DOHH2 (cell line): ENCODE data around the gene DLAT.
"Not testable (repeated sequence)": the region's sequence is repeated elsewhere in the genome, so short reads cannot be mapped to it uniquely, and the experiment has no call there.

Source experiments
- EZH2phosphoT487 ChIP-seq: fragments of 200-600 bp; sonication (generic); IDR thresholded peaks from 2 replicates; pipeline ENCODE4 v1.6.1; 2017; ENCODE audit warnings: borderline replicate concordance, mild to moderate bottlenecking, antibody characterized with exemption, low read length, moderate library complexity, mixed read lengths
- TF ChIP-seq, protein P1 (sequence below): fragments of 200-600 bp; sonication (generic); IDR thresholded peaks from one replicate; pipeline ENCODE4 v1.5.1; 2014; ENCODE audit warnings: antibody characterized with exemption, mild to moderate bottlenecking, low read depth, low read length; ENCODE audit not compliant: poor library complexity, severe bottlenecking

DNA sequence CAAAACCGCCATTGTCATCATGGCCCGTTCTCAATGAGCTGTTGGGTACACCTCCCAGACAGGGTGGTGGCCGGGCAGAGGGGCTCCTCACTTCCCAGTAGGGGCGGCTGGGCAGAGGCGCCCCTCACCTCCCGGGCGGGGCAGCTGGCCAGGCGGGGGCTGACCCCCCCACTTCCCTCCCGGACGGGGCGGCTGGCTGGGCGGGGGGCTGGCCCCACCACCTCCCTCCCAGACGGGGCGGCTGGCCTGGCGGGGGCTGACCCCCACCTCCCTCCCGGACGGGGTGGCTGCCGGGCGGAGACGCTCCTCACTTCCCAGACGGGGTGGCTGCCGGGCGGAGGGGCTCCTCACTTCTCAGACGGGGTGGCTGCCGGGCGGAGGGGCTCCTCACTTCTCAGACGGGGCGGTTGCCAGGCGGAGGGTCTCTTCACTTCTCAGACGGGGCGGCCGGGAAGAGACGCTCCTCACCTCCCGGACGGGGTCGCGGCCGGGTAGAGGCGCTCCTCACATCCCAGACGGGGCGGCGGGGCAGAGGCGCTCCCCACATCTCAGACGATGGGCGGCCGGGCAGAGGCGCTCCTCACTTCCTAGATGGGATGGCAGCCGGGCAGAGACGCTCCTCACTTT is 1.7 kb downstream of the DLAT start:
- TF ChIP-seq, protein P1, sequence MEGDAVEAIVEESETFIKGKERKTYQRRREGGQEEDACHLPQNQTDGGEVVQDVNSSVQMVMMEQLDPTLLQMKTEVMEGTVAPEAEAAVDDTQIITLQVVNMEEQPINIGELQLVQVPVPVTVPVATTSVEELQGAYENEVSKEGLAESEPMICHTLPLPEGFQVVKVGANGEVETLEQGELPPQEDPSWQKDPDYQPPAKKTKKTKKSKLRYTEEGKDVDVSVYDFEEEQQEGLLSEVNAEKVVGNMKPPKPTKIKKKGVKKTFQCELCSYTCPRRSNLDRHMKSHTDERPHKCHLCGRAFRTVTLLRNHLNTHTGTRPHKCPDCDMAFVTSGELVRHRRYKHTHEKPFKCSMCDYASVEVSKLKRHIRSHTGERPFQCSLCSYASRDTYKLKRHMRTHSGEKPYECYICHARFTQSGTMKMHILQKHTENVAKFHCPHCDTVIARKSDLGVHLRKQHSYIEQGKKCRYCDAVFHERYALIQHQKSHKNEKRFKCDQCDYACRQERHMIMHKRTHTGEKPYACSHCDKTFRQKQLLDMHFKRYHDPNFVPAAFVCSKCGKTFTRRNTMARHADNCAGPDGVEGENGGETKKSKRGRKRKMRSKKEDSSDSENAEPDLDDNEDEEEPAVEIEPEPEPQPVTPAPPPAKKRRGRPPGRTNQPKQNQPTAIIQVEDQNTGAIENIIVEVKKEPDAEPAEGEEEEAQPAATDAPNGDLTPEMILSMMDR: not testable (repeated sequence)
- not testable (repeated sequence) for TF ChIP-seq EZH2phosphoT487
